AG04449 (cell line): ENCODE data around the gene ABCC11.
"Not testable (repeated sequence)": the region's sequence is repeated elsewhere in the genome, so short reads cannot be mapped to it uniquely, and the experiment has no call there.

Source experiments
- CTCF ChIA-PET: fragments of 350-600 bp; formaldehyde crosslinking; extraction: SDS; loops from one replicate; lab custom pipeline; 2021; ENCODE audit warnings: antibody characterized with exemption; lab: Yijun Ruan, JAX
- POLR2A ChIA-PET: fragments of 400-600, 350-600 bp; formaldehyde crosslinking; extraction: SDS; loops from one replicate; lab custom pipeline; 2020; ENCODE audit warnings: antibody characterized with exemption, inconsistent platforms; lab: Yijun Ruan, JAX
- DNase-seq: peaks from one replicate; pipeline ENCODE4 v3.0.0-alpha.2; 2010; ENCODE audit warnings: low read depth, low spot score
- H3K4me3 ChIP-seq: 2 replicates; pipeline ENCODE4 v1.5.1; 2011; ENCODE audit warnings: low read depth, mild to moderate bottlenecking, control low read depth, low read length
- TF ChIP-seq, protein P1 (sequence below): IDR thresholded peaks from one replicate; pipeline ENCODE4 v1.5.1; 2011; ENCODE audit warnings: mild to moderate bottlenecking, moderate library complexity, low read length, control low read depth, inconsistent platforms; ENCODE audit not compliant: insufficient read depth; ENCODE audit errors: missing control alignments

ABCC11 gene

DNA sequence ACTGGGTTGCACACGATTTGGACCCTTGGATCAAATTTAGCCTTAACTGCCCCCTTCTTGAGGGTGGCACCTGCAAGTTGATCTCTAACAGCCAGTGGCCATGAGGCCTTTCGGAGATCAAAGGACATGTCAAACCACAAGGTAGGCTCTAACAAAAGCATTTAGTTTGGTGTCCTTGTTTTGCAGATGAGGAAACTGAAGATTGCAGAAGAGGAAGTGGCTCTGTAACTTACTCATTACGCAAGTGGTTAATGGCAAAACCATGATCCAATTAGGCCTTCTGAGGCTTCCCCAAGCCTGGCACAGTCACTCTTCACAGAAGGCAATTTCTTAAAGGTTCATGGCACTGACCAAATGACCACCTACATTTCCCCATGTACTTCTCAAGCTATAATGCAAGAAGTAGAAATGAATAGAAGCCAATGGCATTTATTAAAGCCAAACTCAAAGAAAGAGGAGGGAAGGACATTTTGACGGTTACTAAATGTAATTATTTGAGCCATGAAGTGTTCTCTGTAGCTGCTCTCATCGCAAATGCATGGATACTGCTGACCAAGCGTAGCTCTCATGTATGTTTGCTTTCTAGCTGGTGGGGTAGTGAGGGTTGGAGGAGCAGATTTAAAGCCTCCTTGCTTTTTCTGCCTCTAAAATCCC is 58.8 kb downstream of the ABCC11 start:
- ChIA-PET POLR2A (no interaction called here), CTCF (interaction anchor here (1.6 kb wide), 1 partner anchor 23 kb away, joined by 4 read pairs; no protein-coding TSS in a partner anchor)
- H3K4me3 ChIP-seq, result no peak overlapping the region
- DNase-seq, result no peak
- TF ChIP-seq, protein P1, sequence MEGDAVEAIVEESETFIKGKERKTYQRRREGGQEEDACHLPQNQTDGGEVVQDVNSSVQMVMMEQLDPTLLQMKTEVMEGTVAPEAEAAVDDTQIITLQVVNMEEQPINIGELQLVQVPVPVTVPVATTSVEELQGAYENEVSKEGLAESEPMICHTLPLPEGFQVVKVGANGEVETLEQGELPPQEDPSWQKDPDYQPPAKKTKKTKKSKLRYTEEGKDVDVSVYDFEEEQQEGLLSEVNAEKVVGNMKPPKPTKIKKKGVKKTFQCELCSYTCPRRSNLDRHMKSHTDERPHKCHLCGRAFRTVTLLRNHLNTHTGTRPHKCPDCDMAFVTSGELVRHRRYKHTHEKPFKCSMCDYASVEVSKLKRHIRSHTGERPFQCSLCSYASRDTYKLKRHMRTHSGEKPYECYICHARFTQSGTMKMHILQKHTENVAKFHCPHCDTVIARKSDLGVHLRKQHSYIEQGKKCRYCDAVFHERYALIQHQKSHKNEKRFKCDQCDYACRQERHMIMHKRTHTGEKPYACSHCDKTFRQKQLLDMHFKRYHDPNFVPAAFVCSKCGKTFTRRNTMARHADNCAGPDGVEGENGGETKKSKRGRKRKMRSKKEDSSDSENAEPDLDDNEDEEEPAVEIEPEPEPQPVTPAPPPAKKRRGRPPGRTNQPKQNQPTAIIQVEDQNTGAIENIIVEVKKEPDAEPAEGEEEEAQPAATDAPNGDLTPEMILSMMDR, result no peak

GRCh38 chr16:48187779-48188178 is 59.6 kb downstream of the ABCC11 start:
- H3K4me3 ChIP-seq, result no peak overlapping the region
- TF ChIP-seq, protein P1, result no peak
- POLR2A ChIA-PET, result interaction anchor here (0.6 kb wide), 1 partner anchor 434 kb away, joined by 3 read pairs; no protein-coding TSS in a partner anchor
- CTCF ChIA-PET, result interaction anchor here (1.6 kb wide), 1 partner anchor 23 kb away, joined by 4 read pairs; no protein-coding TSS in a partner anchor
- DNase-seq, result no peak

GRCh38 chr16:48184681-48185080 is 62.7 kb downstream of the ABCC11 start:
- no peak for DNase-seq
- ChIA-PET CTCF (interaction anchor here (1.5 to 2.6 kb wide), 3 partner anchors 20 to 445 kb away, joined by 3 to 9 read pairs (median 5); no protein-coding TSS in a partner anchor), POLR2A (no interaction called here)
- H3K4me3 ChIP-seq, result no peak overlapping the region
- TF ChIP-seq, protein P1, result no peak

DNA sequence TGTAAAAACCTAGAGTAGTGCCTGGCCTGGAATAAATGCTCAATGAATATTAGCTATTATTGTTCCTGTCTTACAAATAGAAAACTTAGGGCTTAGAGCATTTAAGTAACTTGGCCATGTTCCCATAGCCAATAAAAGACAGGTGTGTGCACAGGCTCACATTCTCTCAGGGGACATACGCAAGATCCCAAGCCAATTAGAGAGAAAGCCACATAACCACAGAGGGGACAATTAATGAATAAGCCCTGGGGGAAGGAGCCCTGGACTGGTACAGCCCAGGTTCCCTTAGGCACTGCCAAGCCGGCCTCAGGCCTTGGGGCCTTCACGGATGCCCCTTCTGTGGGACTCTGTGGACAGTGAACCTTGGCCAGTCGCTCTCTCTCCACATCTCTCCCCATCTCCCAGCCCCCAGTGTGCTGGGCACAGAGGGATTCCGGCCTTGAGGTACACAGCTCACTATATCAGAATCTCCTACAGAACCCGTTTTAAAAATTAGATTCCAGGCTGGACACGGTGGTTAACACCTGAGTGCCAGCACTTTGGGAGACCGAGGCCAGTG is 64.3 kb downstream of the ABCC11 start:
- CTCF ChIA-PET, result interaction anchor here (2.2 kb wide), 1 partner anchor 447 kb away, joined by 5 read pairs; no protein-coding TSS in a partner anchor
- H3K4me3 ChIP-seq, result no peak overlapping the region
- POLR2A ChIA-PET, result no interaction called here
- no peak for DNase-seq
- TF ChIP-seq, protein P1, result no peak

DNA sequence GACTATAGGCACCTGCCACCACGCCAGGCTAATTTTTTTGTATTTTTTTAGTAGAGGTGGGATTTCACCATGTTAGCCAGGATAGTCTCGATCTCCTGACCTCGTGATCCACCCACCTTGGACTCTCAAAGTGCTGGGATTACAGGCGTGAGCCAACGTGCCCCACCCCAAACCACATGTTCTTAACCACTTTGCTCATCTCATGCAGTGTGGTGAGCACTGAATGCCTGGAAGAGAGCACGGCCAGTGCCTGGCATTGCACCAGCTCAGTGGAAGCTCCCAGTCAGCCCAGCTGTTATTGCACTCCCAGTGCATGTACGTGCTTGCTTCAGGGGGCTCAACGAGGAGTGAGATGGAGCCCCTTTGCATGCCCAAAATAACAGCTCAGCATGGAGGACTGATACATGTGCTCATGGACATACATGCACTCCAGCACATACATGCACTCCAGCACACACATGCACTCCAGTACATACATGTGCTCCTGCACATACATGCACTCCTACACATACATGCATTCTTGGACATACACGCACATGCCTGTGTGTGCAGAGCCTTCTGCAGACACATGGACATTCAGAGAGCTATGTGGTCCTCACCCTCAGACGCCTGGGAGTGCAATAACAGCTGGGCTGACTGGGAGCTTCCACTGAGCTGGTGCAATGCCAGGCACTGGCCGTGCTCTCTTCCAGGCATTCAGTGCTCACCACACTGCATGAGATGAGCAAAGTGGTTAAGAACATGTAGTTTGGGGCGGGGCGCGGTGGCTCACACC is 65.4 kb downstream of the ABCC11 start:
- DNase-seq, POLR2A ChIA-PET, CTCF ChIA-PET, H3K4me3 ChIP-seq: not testable (repeated sequence)

- ChIA-PET CTCF (interaction anchor here (0.6 kb wide), 1 partner anchor 1070 kb away, joined by 3 read pairs; no protein-coding TSS in a partner anchor), POLR2A (no interaction called here)
- TF ChIP-seq, protein P1, result no peak
- DNase-seq, result no peak
- no peak overlapping the region for H3K4me3 ChIP-seq
Observed at GRCh38 chr16:48180868-48181480, 66.4 kb downstream of the ABCC11 start.
